HUES48 (cell line): ENCODE data around the gene DPF3.
"Not testable (repeated sequence)": the region's sequence is repeated elsewhere in the genome, so short reads cannot be mapped to it uniquely, and the experiment has no call there.

ENCODE experiments used
- H3K27ac ChIP-seq: one replicate; pipeline ENCODE4 v1.7.0; 2013; ENCODE audit warnings: low read depth, low read length, inconsistent platforms
- H3K27me3 ChIP-seq: 2 replicates; pipeline ENCODE4 v1.6.1; 2013; ENCODE audit warnings: mild to moderate bottlenecking, low read length; ENCODE audit not compliant: control insufficient read depth, insufficient read depth
- H3K36me3 ChIP-seq: 2 replicates; pipeline ENCODE4 v1.6.1; 2013; ENCODE audit warnings: low read length; ENCODE audit not compliant: control insufficient read depth, insufficient read depth
- H3K4me1 ChIP-seq: 2 replicates; pipeline ENCODE4 v1.6.1; 2013; ENCODE audit warnings: mild to moderate bottlenecking, low read length; ENCODE audit not compliant: control insufficient read depth, insufficient read depth
- H3K4me3 ChIP-seq: 2 replicates; pipeline ENCODE4 v1.5.1; 2013; ENCODE audit warnings: mild to moderate bottlenecking, low read depth, low read length
- H3K9ac ChIP-seq: 2 replicates; pipeline ENCODE4 v1.6.1; 2013; ENCODE audit warnings: mild to moderate bottlenecking, low read depth, low read length, moderate library complexity
- H3K9me3 ChIP-seq: 2 replicates; pipeline ENCODE4 v1.6.1; 2013; ENCODE audit warnings: low read length; ENCODE audit not compliant: control insufficient read depth, insufficient read depth

Gene DPF3

GRCh38 chr14:72880164-72880563, 13.7 kb downstream of the DPF3 start:
- peaks cover 17% of the 10 kb centered on the region for H3K4me1 ChIP-seq
- H3K36me3 ChIP-seq, result no peaks in the 10 kb centered on the region
- H3K27ac ChIP-seq, result no peak overlapping the region
- H3K27me3 ChIP-seq, result 0 out of 2 replicates have a peak, but pooled peaks cover 3% of the 10 kb centered on the region
- no peaks in the 10 kb centered on the region for H3K9me3 ChIP-seq
- no peak overlapping the region for H3K4me3 ChIP-seq
- H3K9ac ChIP-seq, result no peak overlapping the region

GRCh38 chr14:72879431-72879830, 14.5 kb downstream of the DPF3 start:
- Histone ChIP-seq H3K27me3 (0 out of 2 replicates have a peak, but pooled peaks cover 3% of the 10 kb centered on the region), H3K4me3 (no peak overlapping the region), H3K36me3 (no peaks in the 10 kb centered on the region), H3K4me1 (peaks cover 17% of the 10 kb centered on the region), H3K9me3 (no peaks in the 10 kb centered on the region), H3K9ac (no peak overlapping the region), H3K27ac (no peak overlapping the region)

DNA sequence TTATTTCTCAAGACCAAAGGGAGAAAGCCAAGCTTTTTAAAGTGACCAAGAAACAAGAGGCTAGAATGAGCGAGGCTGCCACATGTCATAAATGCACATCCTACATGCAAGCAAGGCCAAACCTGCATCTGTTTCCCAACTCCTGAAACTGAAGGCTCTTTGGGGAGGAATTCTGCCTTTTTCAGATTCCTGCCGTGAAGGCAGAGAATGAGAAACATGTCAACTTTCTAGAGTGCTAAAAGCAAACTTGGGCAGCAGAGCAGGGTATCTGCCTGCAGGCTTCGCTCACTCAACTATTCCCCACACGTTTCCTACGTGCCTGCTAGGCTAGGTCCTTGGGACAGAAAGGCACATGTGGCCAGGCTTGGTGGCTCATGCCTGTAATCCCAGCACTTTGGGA, 15.2 kb downstream of the DPF3 start:
- Histone ChIP-seq H3K27me3 (0 out of 2 replicates have a peak, but pooled peaks cover 3% of the 10 kb centered on the region), H3K36me3 (no peaks in the 10 kb centered on the region), H3K4me3 (no peak overlapping the region), H3K27ac (no peak overlapping the region), H3K4me1 (peaks cover 17% of the 10 kb centered on the region), H3K9me3 (no peaks in the 10 kb centered on the region), H3K9ac (no peak overlapping the region)

- Histone ChIP-seq H3K36me3 (no peaks in the 10 kb centered on the region), H3K27ac (no peak overlapping the region), H3K27me3 (0 out of 2 replicates have a peak, but pooled peaks cover 3% of the 10 kb centered on the region), H3K9ac (no peak overlapping the region), H3K9me3 (peaks cover 5% of the 10 kb centered on the region), H3K4me3 (no peak overlapping the region), H3K4me1 (peaks cover 14% of the 10 kb centered on the region)
Observed at GRCh38 chr14:72876710-72877063, 17.2 kb downstream of the DPF3 start.

GRCh38 chr14:72876005-72876709, 17.7 kb downstream of the DPF3 start:
- Histone ChIP-seq H3K27me3 (0 out of 2 replicates have a peak, but pooled peaks cover 3% of the 10 kb centered on the region), H3K9ac (no peak overlapping the region), H3K27ac (no peak overlapping the region), H3K4me1 (peaks cover 14% of the 10 kb centered on the region), H3K4me3 (no peak overlapping the region), H3K9me3 (peaks cover 11% of the 10 kb centered on the region), H3K36me3 (no peaks in the 10 kb centered on the region)

- H3K27me3 ChIP-seq, result not testable (repeated sequence)
Observed at GRCh38 chr14:72870878-72871277, 23.0 kb downstream of the DPF3 start.

GRCh38 chr14:72869407-72870329, 24.2 kb downstream of the DPF3 start:
- Histone ChIP-seq H3K9ac (no peak overlapping the region), H3K36me3 (no peaks in the 10 kb centered on the region), H3K27ac (no peak overlapping the region), H3K4me3 (no peak overlapping the region), H3K4me1 (no peaks in the 10 kb centered on the region), H3K9me3 (peaks cover 11% of the 10 kb centered on the region), H3K27me3 (no peaks in the 10 kb centered on the region)

More at GRCh38 chr14:72870878-72871277, 23.0 kb downstream of the DPF3 start:
- not testable (repeated sequence) for H3K27ac ChIP-seq, H3K9ac ChIP-seq, H3K4me3 ChIP-seq, H3K4me1 ChIP-seq, H3K36me3 ChIP-seq
- peaks cover 11% of the 10 kb centered on the region for H3K9me3 ChIP-seq

DNA sequence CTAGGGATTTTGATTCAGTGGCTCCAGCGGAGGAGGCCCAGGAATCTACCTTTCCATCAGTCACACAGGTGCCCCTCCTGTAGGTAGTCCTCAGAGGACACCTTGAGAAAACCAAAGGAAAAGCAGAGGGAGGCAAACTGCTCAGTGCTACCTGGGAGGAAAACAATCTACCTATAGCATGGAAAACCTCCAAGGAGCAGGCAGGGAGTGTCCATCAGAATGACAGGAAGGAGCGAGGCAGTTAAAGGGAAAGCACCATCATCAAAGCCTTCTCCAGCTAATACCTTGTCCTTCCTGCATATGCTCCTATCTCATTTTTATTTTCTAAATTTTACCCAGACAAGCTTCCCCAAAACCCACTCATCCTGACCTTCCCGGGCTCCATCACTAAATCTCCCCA, 25.4 kb downstream of the DPF3 start:
- Histone ChIP-seq H3K36me3 (no peaks in the 10 kb centered on the region), H3K27me3 (no peaks in the 10 kb centered on the region), H3K9me3 (peaks cover 11% of the 10 kb centered on the region), H3K4me3 (no peak overlapping the region), H3K4me1 (no peaks in the 10 kb centered on the region), H3K9ac (no peak overlapping the region), H3K27ac (no peak overlapping the region)

- Histone ChIP-seq H3K9ac (no peak overlapping the region), H3K27me3 (no peaks in the 10 kb centered on the region), H3K27ac (no peak overlapping the region), H3K36me3 (no peaks in the 10 kb centered on the region), H3K4me1 (no peaks in the 10 kb centered on the region), H3K4me3 (no peak overlapping the region), H3K9me3 (no peaks in the 10 kb centered on the region)
Observed at GRCh38 chr14:72864712-72865365, 29.1 kb downstream of the DPF3 start.

- Histone ChIP-seq H3K9me3 (no peaks in the 10 kb centered on the region), H3K27ac (no peak overlapping the region), H3K4me1 (no peaks in the 10 kb centered on the region), H3K9ac (no peak overlapping the region), H3K36me3 (no peaks in the 10 kb centered on the region), H3K27me3 (no peaks in the 10 kb centered on the region), H3K4me3 (no peak overlapping the region)
Observed at GRCh38 chr14:72863216-72864006, 30.5 kb downstream of the DPF3 start.
